Adipose tissue (tissue), 3 donors: ENCODE results near the gene BLOC1S5. TPM values are rescaled to one million over a fixed set of nuclear protein-coding genes. Genes with fewer than 3 reads are reported as not detected.
"Not testable (repeated sequence)": the region's sequence is repeated elsewhere in the genome, so short reads cannot be mapped to it uniquely, and the experiment has no call there.

Experiments used
- H3K27ac ChIP-seq: one replicate; pipeline ENCODE4 v1.5.1; 2013; ENCODE audit warnings: low read depth, low read length
- WGBS, 3 donors: extraction: QIAGEN DNeasy Blood & Tissue Kit; methylation state at CpG; one replicate each; pipeline ENCODE4 v1.1.7; 2013; 5-methylcytosine and 5-hydroxymethylcytosine counted together
- polyA plus RNA-seq, 3 donors: library from polyadenylated mRNA; stranded (reverse); fragments of 200-250 nt; gene quantifications; one replicate each; pipeline ENCODE4 v1.2.3, GENCODE V29; 2013
- donor health status: healthy with polysubstance abuse.
- donor health status: Bipolar disorder and iron deficiency.
- donor health status: healthy.

Gene BLOC1S5
- polyA plus RNA-seq, 3 donors, result 3.1 to 10.3 (median 5.0) TPM

GRCh38 chr6:8059129-8059528 lies 5.1 kb downstream of the BLOC1S5 start:
- no peak overlapping the region for H3K27ac ChIP-seq

- 83 to 86% (median 85%) methylated on average over 3 of the region's 3 CpGs for WGBS, 3 donors
- no peak overlapping the region for H3K27ac ChIP-seq
Observed at GRCh38 chr6:8057793-8058192, 6.4 kb downstream of the BLOC1S5 start.

DNA sequence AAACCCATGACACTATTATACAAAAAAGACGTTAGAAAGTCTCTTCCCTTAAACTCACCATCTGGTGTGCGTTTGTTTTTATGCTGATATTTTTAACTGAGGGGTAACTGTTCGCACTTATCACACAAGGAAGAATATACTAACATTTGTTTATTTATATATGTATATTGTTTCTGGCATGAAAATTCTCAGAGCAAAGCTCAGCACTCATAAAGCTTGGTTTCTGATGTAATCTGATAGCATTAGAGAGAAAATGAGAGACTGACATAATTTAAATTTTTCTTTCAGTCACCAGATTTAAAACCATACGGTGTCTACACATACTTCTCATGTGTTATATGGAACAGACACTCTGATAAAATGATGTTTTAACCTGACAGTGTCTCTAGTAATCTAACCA lies 6.9 kb downstream of the BLOC1S5 start:
- no peak overlapping the region for H3K27ac ChIP-seq
- 87 to 96% (median 92%) methylated on average over 4 of the region's 4 CpGs for WGBS, 3 donors

DNA sequence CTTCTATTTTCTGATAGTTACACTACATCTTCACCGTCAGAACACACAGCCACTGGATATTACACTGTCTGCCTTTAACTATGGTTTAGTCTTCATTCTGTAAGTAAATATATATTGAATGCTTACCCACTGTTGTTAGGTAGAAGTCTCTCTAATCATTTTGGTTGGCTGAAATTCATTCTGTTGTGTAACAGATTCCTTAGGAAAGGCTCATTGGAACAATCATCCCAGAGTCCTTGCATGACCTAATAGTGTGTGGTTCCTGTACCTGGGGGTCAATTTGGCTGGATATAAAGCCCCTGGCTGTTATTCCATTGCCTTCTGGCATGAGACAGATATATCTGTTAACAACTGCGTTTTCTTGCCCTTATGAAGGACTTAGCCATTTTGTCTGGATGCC lies 9.9 kb downstream of the BLOC1S5 start:
- H3K27ac ChIP-seq, result no peak overlapping the region
- WGBS, 3 donors, result 74 to 90% (median 87%) methylated on average over 2 of the region's 2 CpGs

DNA sequence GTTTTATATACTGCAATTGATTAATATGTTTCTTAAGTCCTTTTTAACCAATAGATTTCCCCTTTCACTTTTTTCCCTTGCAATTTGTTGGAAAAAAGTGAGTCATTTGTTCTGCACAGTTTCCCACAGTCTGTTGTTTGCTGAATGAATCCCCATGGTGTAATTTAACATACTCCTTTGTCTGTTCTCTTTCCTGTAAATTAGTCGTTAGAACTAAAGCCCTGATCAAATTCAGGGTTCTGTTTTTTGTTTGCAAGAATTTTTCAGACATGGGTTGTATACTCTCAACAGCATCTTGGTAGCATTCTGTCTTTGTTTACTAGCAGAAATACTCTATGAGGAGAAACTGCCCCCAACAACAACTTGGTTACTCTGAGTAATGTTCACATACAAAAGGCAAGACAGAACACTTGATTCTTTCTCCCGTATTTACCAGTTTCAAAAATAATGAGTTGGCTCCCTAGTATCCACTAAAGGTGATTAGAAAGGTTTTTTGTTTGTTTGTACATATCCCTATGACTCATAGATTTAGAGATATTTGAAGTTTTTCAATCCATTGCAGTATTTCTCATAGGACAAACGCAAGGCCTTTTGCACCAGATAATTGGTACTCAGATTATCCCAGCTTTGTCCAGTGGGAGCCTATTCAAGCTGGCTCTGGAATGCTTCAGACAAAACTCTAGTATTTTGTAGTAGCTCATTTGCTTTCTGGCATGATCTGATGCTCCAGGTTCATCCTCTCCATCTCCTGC lies 16.5 kb downstream of the BLOC1S5 start:
- no peak overlapping the region for H3K27ac ChIP-seq
- WGBS, 3 donors, result 55 to 64% (median 61%) methylated on average over 3 of the region's 3 CpGs

GRCh38 chr6:8045769-8046168 lies 18.4 kb downstream of the BLOC1S5 start:
- 84 to 95% (median 93%) methylated on average over 4 of the region's 4 CpGs for WGBS, 3 donors
- H3K27ac ChIP-seq, result not testable (repeated sequence)

DNA sequence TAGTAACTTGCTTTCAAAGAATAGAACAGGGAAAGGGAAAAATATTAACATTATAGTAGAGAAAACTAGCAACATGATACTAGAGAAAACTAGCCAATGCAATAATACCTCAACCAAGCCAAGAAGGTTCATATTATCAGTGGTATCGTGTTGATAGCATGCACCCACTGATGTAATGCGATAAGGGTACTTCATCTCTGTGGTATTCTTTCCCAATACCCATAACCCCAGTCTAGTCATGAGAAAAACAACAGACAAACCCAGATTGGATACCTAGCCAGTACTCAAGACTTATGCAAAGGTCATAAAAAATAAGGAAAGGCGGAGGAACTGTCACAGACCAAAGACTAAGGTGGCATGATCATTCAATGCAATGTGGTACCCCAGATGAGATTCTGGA lies 21.0 kb downstream of the BLOC1S5 start:
- 52 to 63% (median 55%) methylated on average over 3 of the region's 3 CpGs for WGBS, 3 donors
- no peak overlapping the region for H3K27ac ChIP-seq

DNA sequence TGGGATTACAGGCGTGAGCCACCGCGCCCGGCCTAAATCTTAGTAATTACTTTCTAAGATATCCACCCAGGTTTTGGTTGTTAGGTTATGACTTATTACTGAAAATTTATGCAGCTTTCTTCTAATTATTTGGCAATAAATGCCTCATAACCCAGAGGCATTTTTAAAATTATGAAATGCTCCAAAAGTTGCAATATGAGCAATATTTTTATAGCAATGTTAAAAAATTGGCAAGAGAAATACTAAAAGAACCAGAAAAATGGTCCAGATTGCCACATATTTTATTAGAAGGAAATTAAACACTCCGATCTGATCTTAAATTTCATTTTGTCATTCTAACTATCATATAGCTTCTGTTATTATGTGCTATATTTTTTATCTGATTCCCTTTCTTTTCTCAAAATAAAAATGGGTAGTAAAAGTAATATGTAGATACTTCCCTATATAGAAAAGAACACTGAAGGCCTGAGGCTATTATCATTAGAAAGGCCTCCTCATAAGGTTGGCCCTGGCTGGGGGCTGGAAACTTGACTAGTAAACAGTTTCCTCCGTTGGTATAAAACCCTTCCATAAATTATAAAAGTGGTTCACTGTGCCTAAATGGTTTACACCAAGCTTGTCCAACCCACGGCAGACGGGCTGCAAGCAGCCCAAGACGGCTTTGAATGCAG lies 22.1 kb downstream of the BLOC1S5 start:
- H3K27ac ChIP-seq, result no peak overlapping the region
- WGBS, 3 donors, result 61 to 90% (median 77%) methylated on average over 9 of the region's 9 CpGs

DNA sequence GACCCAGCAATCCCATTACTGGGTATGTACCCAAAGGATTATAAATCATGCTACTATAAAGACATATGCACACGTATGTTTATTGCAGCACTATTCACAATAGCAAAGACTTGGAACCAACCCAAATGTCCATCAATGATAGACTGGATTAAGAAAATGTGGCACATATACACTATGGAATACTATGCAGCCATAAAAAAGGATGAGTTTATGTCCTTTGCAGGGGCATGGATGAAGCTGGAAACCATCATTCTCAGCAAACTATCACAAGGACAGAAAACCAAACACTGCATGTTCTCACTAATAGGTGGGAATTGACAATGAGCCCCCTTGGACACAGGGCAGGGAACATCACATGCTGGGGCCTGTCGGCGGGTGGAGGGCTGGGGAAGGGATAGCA lies 30.1 kb downstream of the BLOC1S5 start:
- not testable (repeated sequence) for H3K27ac ChIP-seq
- 89 to 93% (median 90%) methylated on average over 3 of the region's 3 CpGs for WGBS, 3 donors

- 80 to 95% (median 85%) methylated on average over 5 of the region's 5 CpGs for WGBS, 3 donors
- no peak overlapping the region for H3K27ac ChIP-seq
Observed at GRCh38 chr6:8030920-8031319, 33.3 kb downstream of the BLOC1S5 start.

DNA sequence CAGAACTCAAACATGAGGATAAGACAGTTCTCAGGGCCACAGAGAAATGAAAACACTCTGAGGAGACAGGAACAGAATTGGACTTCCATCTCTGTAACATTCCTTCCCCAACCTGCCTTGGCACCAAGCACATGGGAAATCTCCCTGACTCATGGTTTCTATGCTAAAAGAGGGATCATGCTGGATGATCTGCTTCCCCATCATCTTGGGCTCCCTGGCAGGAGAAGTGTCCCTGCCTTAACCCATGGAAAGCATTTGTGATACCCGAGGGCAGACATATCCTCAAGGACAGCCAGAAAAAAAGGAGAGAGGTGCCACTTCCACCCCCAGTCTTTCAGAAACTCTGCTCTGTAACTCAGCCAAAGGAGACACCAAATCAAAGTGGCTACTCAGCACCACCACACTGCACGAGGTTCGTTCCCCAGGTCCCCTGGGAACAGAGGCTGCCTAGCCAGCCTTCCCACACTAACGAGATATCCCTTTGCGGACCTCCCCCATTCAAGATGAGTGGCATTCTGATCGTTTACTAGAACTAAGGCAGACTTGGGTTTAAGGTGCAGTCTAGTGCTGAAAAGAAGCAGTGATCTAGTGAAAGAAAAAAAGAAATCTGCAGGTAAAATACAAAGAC lies 34.8 kb downstream of the BLOC1S5 start:
- 29 to 40% (median 39%) methylated on average over 6 of the region's 6 CpGs for WGBS, 3 donors
- no peak overlapping the region for H3K27ac ChIP-seq

DNA sequence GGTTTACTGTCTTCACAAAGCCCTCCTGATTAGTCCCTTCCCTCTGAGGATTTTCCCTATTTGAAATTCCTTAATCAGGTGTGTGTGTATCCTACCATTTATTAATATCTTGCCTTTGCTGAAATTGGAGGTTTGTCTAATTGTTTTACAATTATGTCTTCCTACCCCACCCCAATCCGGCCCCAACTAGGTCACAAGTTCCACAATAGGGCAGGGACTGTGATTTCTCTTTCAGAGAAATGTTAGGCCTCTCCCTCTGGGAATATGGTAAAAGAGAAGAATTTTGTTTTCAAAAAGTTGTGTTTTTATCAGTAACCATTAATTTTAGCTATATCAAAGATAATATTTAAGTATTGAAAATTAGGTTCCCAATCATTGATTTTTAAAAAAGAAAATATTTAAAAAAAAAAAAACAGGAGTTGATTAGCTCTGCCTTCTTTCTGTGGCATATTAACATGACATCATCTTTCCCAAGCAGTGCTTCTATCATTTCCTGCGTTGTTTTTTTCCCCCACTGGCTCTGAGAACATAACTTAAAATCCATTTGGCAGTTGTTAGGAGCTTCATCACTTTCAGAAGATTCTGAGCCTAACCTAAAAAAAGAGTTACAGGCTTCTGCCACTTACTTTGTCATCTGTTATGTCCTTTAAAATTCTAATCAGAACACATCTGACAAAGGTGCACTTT lies 36.1 kb downstream of the BLOC1S5 start:
- H3K27ac ChIP-seq, result no peak overlapping the region
- WGBS, 3 donors, result 30 to 41% (median 39%) methylated on average over 2 of the region's 2 CpGs

DNA sequence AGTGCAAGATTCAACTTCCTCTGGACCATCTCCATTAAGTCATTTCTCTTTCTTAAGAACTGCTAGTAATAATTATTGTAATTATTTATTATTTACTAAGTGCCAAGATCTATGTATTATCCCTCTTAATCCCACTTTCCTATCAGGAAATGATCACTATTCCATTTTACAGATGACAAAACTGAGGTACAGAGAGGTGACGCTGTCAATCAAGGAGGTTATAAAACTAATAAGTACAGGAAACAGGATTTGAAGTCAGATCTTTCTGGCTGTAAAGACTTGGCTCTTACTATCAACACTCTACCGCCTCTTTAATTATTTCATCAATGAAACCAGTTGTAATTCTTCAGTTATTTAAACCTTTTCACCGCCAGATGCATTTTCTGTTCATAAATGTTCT lies 37.4 kb downstream of the BLOC1S5 start:
- H3K27ac ChIP-seq, result no peak overlapping the region
- 85 to 96% (median 90%) methylated on average over 3 of the region's 3 CpGs for WGBS, 3 donors

- no peak overlapping the region for H3K27ac ChIP-seq
- WGBS, 3 donors, result 88 to 92% (median 90%) methylated on average over 4 of the region's 4 CpGs
Observed at GRCh38 chr6:8025191-8025590, 39.0 kb downstream of the BLOC1S5 start.

- H3K27ac ChIP-seq, result no peak overlapping the region
- 93 to 98% (median 98%) methylated on average over 2 of the region's 2 CpGs for WGBS, 3 donors
Observed at GRCh38 chr6:8023638-8024037, 40.6 kb downstream of the BLOC1S5 start.

DNA sequence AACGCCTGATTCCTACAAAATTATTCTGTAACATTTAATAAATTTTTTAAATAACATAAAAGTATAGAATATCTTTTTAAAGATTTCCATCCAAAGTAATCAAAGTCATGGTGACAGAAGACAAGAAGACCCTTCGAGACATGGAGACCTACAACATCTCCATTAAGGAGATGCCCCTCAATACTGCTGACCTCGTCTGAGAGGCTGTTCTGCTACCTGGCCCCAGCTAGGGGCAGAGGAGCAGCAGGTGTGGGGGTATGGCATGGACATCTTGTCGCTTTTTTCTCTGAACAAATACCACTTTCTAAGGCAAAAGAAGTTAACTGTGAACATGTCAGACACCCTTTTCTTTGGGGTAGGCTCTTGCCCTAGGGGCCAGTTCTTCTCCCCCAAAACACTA lies 44.1 kb downstream of the BLOC1S5 start:
- 92 to 96% (median 93%) methylated on average over 4 of the region's 4 CpGs for WGBS, 3 donors
- no peak overlapping the region for H3K27ac ChIP-seq

DNA sequence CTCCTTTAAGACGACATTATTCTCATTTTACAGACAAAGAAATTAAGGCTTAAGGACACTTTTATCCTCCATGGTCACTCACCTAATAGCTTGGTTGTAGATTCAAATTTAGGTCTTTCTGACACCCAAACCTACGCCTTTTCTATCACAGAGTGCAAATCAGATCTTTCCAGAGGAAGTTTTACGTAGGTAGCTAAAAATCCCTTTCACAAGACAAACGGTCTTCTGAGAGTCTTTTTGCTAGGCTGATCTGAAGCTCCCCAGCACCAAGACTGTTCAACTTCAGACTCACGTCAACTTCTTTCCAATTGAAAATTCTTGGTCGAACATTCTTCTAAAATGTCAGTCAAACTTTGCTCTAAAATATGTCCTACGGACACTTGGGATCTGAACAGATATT lies 46.5 kb downstream of the BLOC1S5 start:
- WGBS, 3 donors, result 77 to 91% (median 87%) methylated on average over 7 of the region's 7 CpGs

DNA sequence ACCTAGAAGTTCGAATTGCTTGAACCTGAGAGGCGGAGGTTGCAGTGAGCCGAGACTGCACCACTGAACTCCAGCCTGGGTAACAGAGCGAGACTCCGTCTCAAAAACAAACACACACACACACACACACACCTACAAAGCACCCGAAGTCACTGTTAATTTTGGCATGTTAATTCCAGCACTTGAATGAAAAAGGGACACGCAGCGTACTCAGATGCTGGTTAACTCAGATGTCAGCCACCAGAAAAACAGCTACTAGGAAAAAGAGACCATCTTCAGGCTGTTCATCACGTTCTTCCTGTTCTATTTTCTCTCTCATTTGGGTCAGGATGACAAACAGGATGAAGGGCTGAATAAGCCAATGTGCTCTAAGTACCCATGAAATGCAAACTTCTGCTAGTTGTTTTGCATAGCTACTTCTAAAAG lies 46.9 kb downstream of the BLOC1S5 start:
- WGBS, 3 donors, result 56 to 91% (median 77%) methylated on average over 9 of the region's 9 CpGs
- H3K27ac ChIP-seq, result no peak overlapping the region

More for the DNA sequence above, 46.5 kb downstream of the BLOC1S5 start:
- no peak overlapping the region for H3K27ac ChIP-seq

DNA sequence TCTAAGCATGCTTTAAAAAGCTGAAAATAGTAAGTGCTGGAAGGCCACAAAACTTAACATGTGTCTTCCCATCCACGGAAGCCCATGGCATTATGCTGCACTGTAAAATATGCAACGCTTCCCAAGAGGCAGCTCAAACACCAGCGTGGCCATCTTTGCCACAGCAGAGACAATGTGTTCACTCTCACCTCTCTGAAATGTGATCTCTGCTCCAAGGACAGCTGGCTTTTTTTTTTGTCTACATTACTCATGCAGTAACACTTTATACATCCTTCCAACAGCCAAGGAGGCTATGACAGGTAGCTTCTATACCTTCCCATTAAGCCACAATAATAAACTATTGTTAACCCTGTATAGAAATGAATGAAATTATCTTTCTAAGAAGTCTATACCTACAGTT lies 49.2 kb downstream of the BLOC1S5 start:
- 86 to 94% (median 93%) methylated on average over 3 of the region's 3 CpGs for WGBS, 3 donors
- H3K27ac ChIP-seq, result no peak overlapping the region
